Smooth muscle cell (in vitro differentiated cells): ENCODE data around the gene PCNX4. TPM values are rescaled to one million over a fixed set of nuclear protein-coding genes. Genes with fewer than 3 reads are reported as not detected.

Source experiments
- DNase-seq: peaks from one replicate; lab custom pipeline; 2025; ENCODE audit not compliant: unreplicated experiment; lab: John Stamatoyannopoulos, UW
- H2AFZ ChIP-seq: fragments of 200-600 bp; sonication (generic); 2 replicates; pipeline ENCODE4 v1.6.0; 2016; ENCODE audit warnings: antibody characterized with exemption, low read depth, mild to moderate bottlenecking
- H3F3A ChIP-seq: fragments of 200-600 bp; sonication (generic); 2 replicates; pipeline ENCODE4 v1.6.0; 2017; ENCODE audit warnings: antibody characterized with exemption, low read depth
- H3K27ac ChIP-seq: fragments of 200-600 bp; sonication (generic); 2 replicates; pipeline ENCODE4 v1.5.1; 2016; ENCODE audit warnings: low read depth, mild to moderate bottlenecking
- H3K27me3 ChIP-seq: fragments of 200-600 bp; sonication (generic); 2 replicates; pipeline ENCODE4 v1.6.1; 2016; ENCODE audit warnings: low read depth, mild to moderate bottlenecking
- H3K36me3 ChIP-seq: fragments of 200-600 bp; sonication (generic); 2 replicates; pipeline ENCODE4 v1.5.1; 2016; ENCODE audit warnings: low read depth
- H3K4me1 ChIP-seq: fragments of 200-600 bp; sonication (generic); 2 replicates; pipeline ENCODE4 v1.5.1; 2016; ENCODE audit warnings: low read depth
- H3K4me2 ChIP-seq: fragments of 200-600 bp; sonication (generic); 2 replicates; pipeline ENCODE4 v1.6.0; 2016; ENCODE audit warnings: mild to moderate bottlenecking
- H3K4me3 ChIP-seq: fragments of 200-600 bp; sonication (generic); 2 replicates; pipeline ENCODE4 v1.5.1; 2016; ENCODE audit warnings: mild to moderate bottlenecking
- H3K79me2 ChIP-seq: fragments of 200-600 bp; sonication (generic); 2 replicates; pipeline ENCODE4 v1.6.0; 2016; ENCODE audit warnings: low read depth, mild to moderate bottlenecking
- H3K9ac ChIP-seq: fragments of 200-600 bp; sonication (generic); 2 replicates; pipeline ENCODE4 v1.6.0; 2016; ENCODE audit warnings: low read depth
- H3K9me3 ChIP-seq: fragments of 200-600 bp; sonication (generic); replicated peaks from 2 replicates; pipeline ENCODE4 v1.5.1; 2016; ENCODE audit warnings: low read depth
- H4K20me1 ChIP-seq: fragments of 200-600 bp; sonication (generic); 2 replicates; pipeline ENCODE4 v1.6.0; 2016; ENCODE audit warnings: low read depth
- CTCF ChIP-seq: fragments of 200-600 bp; sonication (generic); IDR thresholded peaks from 2 replicates; pipeline ENCODE4 v1.5.1; 2017; ENCODE audit warnings: borderline replicate concordance, mild to moderate bottlenecking, antibody characterized with exemption; ENCODE audit not compliant: insufficient read depth, poor library complexity, severe bottlenecking
- WGBS: methylation state at CpG from one replicate; pipeline ENCODE4 v1.1.7; 2016; ENCODE audit warnings: low lambda C conversion rate; 5-methylcytosine and 5-hydroxymethylcytosine counted together
- polyA plus RNA-seq: library from polyadenylated mRNA; unstranded; fragments of >200 nt; fragmentation: Nextera tagmentation; extraction: Ambion mirVana; gene quantifications from 2 replicates; pipeline ENCODE4 v1.2.1, GENCODE V29; 2016
- total RNA-seq: library from RNA; depleted of rRNA; stranded (reverse); fragments of >200 nt; gene quantifications from 2 replicates; pipeline ENCODE4 v1.2.3, GENCODE V29; 2014

The PCNX4 gene
- total and polyA plus RNA-seq, 2 experiments from 2014 or later = 28.2 to 93.9 TPM

GRCh38 chr14:60170948-60171347 is 79.2 kb downstream of the PCNX4 start:
- H3K4me2 ChIP-seq = no peak overlapping the region
- no peak for TF ChIP-seq CTCF
- H3K79me2 ChIP-seq = no peaks in the 10 kb centered on the region
- H3K27me3 ChIP-seq = no peaks in the 10 kb centered on the region
- no peak overlapping the region for H3K27ac ChIP-seq
- no peak overlapping the region for H3K4me3 ChIP-seq
- H3K9ac ChIP-seq = no peak overlapping the region
- no peak overlapping the region for H2AFZ ChIP-seq
- WGBS = 91% methylated on average over 4 of the region's 4 CpGs
- DNase-seq = no peak
- H3F3A ChIP-seq = no peaks in the 10 kb centered on the region
- no peaks in the 10 kb centered on the region for H3K9me3 ChIP-seq
- H4K20me1 ChIP-seq = no peaks in the 10 kb centered on the region
- H3K4me1 ChIP-seq = no peaks in the 10 kb centered on the region
- H3K36me3 ChIP-seq = no peaks in the 10 kb centered on the region

GRCh38 chr14:60171690-60172089 is 80.0 kb downstream of the PCNX4 start:
- no peak for DNase-seq
- no peak overlapping the region for H3K4me2 ChIP-seq
- no peaks in the 10 kb centered on the region for H3K4me1 ChIP-seq
- no peaks in the 10 kb centered on the region for H3K79me2 ChIP-seq
- H3K9me3 ChIP-seq = no peaks in the 10 kb centered on the region
- H3K9ac ChIP-seq = no peak overlapping the region
- WGBS = 87% methylated on average over 2 of the region's 2 CpGs
- H3K4me3 ChIP-seq = no peak overlapping the region
- no peak for TF ChIP-seq CTCF
- H2AFZ ChIP-seq = no peak overlapping the region
- H3K27me3 ChIP-seq = no peaks in the 10 kb centered on the region
- no peaks in the 10 kb centered on the region for H3F3A ChIP-seq
- H3K27ac ChIP-seq = no peak overlapping the region
- no peaks in the 10 kb centered on the region for H3K36me3 ChIP-seq
- no peaks in the 10 kb centered on the region for H4K20me1 ChIP-seq

- Histone ChIP-seq H3F3A (no peaks in the 10 kb centered on the region), H4K20me1 (no peaks in the 10 kb centered on the region), H2AFZ (no peak overlapping the region), H3K27ac (no peak overlapping the region), H3K36me3 (no peaks in the 10 kb centered on the region), H3K9ac (no peak overlapping the region), H3K4me2 (no peak overlapping the region), H3K27me3 (no peaks in the 10 kb centered on the region), H3K79me2 (no peaks in the 10 kb centered on the region), H3K4me3 (no peak overlapping the region), H3K9me3 (no peaks in the 10 kb centered on the region), H3K4me1 (no peaks in the 10 kb centered on the region)
- 79% methylated on average over 11 of the region's 11 CpGs for WGBS
- DNase-seq = no peak
- TF ChIP-seq CTCF = no peak
These were observed 82.9 kb downstream of the PCNX4 start for GRCh38 chr14:60174352-60175254.
